HPDE6-E6E7 (cell line): Measurements from ENCODE around the gene CELF4.

Source experiments
- DNase-seq: peaks from one replicate; pipeline ENCODE4 v3.0.0; 2011; ENCODE audit warnings: missing footprints; ENCODE audit errors: extremely low spot score

CELF4 gene

DNA sequence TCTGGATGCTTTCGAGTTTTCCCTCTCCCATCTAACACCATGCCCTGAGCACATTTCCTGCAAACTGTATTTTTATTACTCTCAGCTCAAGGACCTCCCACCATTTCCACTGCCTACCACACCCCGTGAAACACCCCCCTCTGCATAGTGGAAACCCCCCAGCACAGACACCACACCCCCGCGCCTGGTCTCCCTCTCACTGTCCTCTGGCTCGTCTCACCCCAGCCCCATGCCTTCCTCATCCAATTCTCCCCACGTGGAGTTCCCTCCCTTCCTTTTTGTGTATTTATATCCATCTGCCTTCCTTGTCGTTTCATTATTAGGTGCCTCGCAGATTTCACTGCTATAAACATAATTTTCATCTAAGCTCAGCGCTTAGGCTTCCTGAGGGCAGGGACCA, 307.5 kb downstream of the CELF4 start:
- no peak for DNase-seq

DNA sequence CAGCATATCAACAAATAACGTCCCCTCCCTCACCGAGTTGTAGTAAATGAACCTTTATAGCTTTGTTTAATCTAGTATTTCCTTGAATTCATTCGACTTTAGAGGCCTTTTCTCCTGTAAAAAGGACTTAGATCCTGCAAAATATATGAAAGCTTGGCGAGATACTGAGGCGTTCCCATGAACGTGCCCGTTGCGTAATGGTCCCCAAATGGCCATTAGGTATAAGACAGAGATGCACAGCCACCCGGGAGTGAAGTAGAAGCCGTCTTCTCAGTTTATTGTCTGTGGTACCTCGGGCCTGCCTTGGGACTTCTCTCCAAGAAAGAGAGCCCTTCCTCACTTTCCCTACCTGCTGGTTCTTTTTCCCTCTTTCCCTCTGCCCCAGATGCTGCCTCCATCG, 310.6 kb downstream of the CELF4 start:
- DNase-seq: no peak

DNA sequence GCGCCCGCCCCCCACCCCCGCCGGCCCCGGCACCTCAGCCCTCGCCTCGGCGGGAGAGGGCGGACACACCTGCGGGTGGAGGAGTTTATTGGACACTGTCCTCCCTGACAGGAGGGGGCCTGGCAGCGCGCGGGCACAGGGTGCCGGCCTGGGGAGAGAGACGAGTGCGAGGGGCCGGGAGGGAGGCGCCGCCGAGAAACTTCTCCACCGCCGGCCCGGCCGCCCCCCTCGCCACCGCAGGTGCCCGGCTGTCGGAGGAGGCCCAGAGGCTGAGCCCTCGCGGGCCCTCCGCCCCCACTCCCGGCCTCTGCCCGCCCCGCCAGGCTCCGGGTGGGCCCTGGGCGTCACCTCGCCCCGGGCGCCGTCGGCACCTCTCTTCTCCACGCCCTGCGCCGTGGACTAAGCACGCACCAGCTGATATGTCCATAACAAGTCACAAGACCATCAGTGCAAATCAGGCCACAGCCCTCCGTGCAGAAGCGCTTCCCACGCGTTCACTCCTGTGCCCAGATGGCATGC, 311.3 kb downstream of the CELF4 start:
- DNase-seq: no peak

DNA sequence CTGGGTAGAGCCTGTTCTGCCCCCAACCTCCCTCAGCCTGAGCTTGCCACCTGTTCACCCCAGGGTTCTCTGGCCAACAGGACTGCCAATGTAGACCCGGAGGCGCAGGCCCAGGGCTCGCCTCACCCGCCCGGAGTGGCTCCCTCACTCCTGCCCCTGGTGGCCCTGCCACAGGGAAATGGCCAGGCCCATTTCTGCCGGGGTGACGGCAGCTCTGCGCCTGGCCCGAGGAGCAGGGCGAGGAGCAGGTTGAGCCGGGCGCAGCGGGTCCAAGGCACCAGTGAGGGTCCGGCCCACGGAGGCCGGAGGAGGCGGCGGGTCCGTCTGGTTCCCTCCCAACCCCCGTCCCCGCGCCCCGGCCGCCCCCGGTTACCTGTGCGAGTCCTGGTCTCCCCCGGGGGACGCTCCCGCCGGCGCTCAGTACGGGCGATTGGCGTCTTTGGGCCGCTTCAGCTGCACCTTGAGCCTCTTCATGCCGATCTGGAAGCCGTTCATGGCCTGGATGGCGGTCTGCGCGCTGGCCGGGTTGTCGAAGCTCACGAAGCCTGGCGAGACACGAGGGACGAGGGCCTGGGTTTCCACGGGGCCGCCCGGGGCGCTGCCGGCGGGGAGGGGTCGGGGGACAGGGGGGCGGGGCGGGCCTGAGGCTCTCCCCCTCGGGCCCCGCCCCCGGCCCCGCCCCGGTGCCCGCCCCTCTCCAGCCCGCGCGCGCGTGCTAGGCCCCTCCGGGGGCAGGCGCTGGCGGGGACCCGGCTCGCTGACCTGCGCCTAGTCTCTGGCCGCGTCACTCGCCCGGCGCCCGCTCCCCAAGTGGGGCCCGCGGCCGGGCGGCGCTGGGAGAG, 312.0 kb downstream of the CELF4 start:
- DNase-seq: peak; percentile 28

DNA sequence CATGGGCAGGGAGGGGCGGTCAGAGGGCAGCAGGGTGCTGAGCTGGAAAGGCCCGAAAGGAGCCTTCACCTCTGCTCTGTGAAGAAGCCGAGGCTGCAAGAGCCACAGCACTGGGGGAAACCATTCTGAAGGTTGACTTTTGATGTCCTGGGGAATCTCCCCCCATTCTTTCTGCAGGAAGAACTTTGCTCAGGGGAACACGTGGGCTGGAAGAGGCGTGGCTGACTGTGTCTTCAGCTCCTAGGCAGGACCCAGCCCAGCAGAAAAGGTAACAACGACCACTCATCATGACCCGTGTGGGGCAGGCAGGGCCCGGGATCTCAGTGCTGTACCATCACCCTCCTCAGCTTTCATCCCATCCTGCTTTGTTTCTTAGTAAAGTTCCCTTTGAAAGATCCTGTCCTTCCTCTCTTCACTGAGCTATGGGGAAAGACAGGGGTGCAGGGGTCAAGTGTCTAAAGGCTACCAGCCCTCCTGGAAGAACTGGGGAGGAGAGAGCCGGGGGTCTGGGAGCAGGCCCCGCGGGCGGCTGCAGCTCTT, 312.7 kb downstream of the CELF4 start:
- DNase-seq: no peak

DNA sequence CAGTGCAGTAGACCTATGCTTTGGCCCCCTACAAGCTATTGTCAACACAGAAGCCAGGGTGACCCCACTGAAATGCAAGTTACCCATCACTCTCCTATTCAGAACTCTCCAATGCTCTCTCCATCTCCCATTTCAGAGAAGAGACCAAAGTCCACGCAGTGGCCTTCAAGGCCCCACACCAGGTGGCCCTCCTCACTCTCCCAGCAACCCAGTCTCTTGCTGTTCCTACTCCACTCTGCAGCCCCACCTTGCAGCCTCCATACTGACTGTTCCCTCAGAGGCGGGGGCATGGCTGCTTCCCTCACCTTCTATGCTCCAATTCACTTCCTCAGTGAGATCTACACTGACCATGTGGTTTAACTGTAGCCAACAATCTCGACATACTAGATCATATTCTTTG, 313.3 kb downstream of the CELF4 start:
- DNase-seq: no peak

DNA sequence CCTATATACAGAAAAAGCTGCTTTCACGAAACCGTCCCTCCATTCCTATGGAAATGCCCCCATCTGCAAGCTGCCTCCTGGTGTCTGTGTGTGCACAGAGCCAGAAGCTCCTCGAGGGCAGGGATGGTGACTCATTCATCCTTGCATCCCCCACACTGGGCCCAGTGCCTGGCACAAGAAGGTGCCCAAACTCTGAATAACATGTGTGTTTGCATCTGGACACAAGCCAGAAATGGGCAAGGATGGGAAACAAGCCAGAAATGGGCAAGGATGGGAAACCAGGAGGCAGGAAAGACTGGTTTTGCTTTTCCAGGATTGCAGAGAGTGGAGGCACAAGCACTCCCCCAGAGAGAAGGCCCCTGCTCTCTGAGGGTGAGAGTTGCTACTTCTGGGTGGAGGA, 313.9 kb downstream of the CELF4 start:
- DNase-seq: no peak

DNA sequence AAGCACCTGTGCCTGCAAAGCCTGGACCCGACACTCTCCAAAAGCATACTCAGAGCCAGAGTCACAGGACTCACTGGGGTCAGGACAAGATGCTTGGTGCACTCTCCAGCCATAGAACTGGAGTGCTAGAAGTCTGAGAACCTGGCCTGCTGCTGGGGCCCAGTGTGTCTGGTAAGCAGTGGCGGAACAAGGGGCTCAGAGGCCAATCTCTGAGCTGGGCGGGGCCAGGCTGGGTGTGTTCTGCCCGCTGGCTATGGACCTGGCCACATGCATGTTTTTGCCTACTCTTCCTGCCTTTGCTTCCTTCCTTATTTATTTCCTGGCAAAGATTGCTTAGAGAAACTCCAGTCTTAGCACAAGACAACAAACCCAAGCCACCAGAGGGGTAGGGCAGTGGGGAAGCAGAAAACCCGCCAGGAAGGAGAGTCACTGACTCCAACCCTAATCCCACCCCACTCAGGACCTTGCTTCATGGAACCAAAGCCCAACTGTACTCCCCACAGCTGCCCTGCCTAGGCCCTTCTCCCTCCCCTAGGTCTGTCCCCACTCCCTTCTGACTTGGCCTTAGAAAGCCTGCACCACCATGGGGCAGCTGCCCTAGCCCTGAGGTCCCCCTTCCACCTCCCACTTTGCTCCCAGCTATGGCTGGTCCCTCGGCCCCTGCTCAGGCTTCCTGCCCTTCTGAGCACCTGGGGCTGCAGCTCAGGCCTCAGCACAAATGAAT, 315.5 kb downstream of the CELF4 start:
- DNase-seq: no peak

DNA sequence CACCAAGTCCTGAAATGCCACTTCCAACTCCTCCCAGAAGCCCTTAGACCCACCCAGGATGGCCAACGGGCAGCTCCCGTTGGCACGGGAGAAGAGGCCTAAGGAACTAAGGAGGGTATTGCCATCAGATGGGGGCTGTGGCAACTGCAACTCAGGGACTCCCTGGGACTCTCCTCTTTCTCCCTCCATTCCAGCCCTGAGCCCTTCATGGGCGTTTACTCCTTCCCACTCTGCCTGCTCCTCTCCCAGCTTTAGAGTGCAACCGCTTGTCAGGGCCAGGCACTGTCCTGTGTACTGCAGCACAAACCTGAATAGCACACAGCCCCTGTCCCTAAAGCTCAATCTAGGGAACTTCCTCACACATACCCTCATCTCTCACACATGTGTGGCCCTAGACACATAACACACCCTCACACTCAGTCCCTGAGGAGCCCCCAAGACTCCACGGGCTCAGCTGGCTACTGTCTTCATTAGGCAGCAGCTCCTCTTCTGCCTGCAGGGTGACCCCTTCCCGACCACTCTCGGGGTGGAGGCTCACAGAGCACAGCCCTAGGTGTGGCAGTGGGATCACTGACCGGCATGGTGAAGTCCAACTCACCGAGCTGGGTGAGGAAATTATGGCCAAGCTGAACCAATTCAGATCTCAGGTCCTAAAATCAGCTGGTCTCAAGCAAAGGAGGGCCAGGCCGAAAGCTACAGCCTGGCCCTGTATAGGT, 316.3 kb downstream of the CELF4 start:
- no peak for DNase-seq

DNA sequence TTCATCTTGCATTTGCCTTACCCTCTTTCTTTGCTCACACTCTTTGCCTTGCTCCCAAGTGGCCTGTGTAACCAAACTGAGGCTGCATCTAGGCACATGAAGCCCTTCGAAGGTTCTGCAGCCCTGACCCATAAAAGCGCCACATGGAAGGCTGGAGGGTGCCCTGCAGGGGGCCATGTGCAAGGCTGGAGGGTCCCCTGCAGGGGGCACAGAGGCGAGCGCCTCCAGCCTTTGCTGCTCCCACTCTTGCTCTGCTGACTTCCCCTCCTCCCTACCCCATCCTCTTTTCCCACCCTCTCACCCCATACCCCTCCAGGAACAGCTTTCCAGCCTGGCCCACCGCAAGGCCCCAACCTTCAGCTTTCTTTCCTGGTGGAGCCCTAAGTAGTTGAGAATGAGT, 317.3 kb downstream of the CELF4 start:
- no peak for DNase-seq

DNA sequence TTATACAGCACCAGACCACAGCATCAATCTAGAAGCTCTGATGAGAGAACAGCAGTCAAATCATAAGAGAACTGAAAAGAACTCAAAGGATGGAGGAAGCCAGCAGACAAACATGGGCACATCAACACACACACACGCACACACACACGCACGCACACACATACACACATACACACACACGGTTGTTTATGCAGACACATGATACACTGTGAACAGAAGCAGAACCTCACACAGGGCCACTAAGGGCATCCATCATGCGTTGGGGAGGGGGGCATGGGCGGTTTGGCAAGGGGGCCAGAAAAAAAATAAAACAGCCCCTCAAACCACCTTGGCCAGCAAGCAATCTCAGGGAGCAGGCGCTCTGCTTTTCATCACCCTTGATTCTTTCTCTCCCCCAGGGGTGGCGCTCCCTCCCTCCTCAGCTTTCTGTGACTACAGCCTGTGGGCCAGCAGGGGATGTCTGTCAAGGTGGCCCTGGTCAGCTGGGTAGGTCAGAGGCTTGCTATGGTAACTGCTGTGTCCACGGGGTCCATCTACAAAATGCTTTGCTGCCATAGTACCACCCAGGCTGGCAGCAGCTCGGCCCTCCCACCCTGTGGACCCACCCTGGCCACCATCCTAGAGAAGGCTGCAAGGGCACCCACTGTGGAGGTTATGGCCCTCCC, 318.0 kb downstream of the CELF4 start:
- DNase-seq: no peak

DNA sequence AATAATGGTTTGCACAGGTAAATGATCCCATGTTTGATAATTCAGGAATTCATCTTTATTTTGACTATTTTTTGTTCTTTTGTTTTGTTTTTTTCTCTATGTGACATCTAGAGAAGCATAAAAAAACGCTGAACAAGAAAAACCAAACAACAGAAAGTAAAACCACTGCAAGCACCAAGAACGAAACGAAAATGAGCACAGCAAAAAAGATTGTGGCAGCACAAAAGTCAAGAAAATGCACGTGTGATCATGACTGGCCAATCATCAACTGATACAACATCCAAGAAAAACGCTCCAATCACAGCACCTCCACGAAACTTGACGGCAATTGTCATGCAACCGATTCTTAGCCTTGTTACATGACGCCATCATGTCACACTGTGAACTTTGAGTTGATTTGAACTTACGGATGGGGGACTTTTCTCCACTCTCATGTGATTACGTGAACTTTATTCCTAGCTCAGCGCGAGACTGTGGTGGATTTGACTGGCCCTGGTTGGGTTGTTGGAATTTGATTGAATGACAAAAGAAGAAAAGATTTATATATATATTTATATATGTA, 318.7 kb downstream of the CELF4 start:
- DNase-seq: no peak

DNA sequence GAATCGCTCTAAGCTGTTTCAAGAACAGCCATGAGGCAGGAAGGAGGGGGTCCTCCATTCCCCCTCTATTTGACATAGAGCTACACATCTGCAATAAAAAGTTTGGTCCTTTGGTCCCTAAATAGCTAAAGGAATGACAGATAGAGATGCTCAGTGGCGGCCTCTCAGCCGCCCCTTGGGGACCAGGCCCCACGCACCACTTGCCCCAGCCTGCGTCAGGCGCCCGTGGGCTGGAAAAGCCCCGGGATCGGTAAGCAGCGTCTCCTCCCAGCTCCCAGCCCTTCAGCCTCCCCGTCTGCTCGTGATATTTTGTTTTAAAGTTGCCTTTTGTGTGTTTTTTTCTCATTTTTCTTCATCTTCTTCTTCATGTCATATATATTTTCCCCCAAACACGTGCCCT, 321.0 kb downstream of the CELF4 start:
- no peak for DNase-seq

DNA sequence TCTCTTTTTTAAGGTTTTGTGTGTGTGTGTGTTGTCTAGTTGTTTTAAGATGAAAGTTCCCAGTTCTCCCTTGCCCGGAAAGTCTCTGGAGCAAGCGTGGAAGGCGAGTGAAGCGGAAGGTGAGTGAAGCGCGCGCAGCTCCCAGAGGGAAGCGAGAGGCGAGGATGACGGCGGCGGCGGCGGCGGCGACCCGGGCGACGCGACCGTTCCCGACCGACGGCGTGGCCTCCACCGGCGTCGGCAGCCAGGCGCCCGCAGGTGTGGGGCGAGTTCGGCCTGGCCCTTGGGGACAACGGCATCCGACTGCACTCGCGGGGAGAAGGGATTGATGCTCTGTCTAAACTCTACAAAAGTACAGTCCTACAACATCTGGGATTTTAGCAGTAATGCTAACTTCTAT, 321.9 kb downstream of the CELF4 start:
- no peak for DNase-seq

DNA sequence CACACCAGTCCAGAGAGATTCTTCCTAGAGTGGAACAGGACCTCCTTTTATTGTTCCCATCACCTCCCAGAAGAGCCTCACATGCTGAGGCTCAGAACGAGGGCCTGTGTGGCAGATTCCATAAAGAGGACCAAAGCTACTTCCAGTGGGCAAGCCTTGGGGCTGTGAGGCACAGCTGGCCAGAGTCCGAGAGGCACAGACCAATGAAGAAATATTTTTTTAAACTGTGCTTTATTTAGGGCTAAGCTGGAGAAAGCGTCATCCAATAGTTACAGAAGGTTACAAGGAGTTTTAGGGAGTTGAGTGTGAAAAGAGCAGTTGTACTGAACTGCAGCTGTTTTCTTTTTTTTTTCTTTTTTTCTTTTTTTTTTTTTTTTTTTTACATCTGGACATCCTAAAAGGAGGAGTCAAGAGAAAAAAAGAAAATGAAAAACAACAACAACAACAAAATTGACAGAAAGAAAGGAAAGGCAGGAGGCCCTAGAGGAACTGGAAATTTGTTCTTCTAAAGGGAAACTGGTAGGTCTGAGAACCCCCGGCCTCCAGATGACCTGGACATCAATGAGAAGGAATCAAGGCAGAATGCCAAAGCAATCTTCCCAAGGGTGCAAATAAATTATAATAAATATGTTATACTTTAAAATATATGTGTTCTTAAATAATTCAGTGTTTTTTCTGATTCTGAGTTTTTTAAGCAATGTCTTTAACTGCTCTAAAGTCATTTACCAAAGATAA, 322.6 kb downstream of the CELF4 start:
- DNase-seq: no peak

DNA sequence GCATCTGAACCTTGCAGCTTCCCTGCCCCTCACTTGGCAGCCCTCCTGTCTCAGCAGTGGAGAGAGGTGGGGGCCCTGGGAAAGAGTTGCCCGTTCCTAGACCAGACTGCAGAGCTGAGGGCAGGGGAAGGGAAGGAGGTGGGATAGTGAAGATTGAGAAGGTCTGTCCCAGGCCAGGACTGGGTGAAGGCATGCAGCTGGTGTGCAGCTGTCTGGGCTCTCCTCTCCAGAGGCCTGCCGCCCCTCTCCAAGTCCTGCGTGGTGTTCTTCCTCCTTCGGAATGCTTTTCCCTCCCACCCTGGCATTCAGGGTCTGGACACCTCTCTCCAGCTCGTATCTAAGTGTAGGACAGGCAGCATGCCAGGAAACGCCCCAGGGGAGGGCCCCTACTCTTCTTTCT, 323.5 kb downstream of the CELF4 start:
- no peak for DNase-seq

DNA sequence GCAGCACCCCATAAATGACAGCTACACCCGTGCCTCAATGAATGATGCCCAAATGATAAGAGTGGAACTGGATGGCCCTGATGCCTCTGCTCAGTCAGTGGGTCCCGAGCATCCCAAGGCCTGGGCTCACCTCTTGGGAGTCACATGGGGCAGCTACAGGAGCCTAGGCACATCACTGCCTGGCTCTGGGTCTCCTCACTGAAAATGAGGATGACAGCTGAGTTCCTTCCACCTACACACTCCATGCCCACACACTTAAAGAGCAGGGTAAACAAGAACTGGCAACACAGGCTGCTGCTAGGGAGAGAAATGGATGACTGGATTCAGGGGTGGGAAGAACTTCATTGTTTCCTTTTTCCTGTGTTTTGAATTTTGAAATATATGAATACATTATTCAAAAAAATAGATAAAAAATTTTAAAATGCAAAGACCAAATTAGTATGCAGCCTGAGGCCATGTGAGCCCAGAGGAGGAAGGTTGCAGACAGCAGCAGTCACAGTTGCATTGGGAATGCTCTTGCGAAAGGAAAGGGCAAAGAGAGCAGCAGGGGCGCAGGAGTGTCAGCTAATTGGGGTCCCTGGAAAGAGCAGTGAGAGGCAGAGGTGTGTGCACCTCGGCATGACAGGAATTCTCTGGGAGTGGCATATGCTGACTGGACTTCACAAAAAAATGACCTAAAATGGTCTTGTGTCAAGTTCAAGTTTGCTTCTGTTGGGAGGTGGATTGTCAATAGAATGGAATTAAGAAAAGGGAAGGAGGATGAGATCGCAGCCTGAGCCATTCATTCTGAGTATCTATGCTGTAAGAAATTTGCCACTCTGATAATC, 327.1 kb downstream of the CELF4 start:
- no peak for DNase-seq

DNA sequence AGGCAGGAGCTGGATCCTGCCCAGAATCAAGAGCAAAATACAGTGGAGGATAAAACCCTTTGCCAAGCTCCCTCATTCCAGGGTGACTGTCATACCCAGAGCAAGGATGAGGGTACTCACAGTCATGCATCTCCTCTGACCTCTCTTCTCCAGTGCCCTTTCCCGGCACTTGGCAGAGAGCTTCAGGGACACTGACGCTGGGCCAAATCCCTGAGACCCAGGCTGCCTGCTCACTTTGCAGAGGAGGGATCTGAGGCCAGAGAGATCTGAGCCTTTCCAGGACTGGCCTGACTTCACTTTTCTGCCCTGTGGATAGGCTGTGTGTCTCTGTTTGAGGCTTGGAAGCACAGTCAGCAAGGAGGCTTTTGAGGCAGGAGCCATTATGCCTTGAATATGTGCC, 330.0 kb downstream of the CELF4 start:
- no peak for DNase-seq

DNA sequence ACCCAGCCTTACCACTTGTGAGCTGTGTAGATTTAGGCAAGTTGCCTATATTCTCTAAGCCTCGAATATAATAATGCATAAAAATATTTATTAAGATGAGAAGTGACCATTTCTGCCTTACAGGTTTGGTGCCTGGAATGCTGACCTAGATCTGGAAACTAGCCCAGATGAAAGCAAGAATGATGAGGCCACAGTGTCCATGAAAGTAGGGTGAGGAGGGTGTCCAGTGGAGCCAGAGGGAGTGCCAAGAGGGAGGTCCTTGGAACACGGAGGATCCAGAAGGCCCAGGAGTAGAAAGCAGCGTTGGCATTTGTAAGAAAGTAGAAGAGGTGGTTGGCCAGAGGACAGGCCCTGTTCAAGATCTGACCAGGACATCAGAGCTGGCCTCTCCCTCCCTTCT, 334.3 kb downstream of the CELF4 start:
- DNase-seq: no peak

DNA sequence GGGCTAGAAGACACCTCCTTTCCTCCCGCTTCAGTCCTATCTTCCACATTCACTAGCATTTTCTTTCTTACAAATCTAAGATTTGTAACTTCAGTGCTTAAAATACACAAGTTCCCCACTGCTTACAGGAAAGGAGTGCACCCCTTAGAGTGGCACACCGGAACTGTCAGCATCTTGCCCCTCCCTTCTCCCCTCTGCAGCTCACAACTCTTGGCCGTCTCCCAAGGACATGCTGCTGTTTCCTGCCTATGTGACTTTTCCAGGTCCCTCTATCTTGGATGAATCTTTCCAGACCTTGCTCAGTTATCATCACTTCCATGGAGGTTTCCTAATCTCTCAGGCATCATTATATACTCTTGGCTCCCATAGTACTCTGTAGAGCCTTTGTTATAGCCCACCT, 334.8 kb downstream of the CELF4 start:
- no peak for DNase-seq
